Fibroblast of gingiva (primary cell): ENCODE results near the gene HEXD.
A peak's percentile ranks its signal among the peaks of the same experiment; 100 is the strongest.
"Not testable (repeated sequence)": the region's sequence is repeated elsewhere in the genome, so short reads cannot be mapped to it uniquely, and the experiment has no call there.

ENCODE experiments used
- DNase-seq: peaks from one replicate; pipeline ENCODE4 v3.0.0-alpha.2; 2011; ENCODE audit warnings: low read depth

The HEXD gene

DNA sequence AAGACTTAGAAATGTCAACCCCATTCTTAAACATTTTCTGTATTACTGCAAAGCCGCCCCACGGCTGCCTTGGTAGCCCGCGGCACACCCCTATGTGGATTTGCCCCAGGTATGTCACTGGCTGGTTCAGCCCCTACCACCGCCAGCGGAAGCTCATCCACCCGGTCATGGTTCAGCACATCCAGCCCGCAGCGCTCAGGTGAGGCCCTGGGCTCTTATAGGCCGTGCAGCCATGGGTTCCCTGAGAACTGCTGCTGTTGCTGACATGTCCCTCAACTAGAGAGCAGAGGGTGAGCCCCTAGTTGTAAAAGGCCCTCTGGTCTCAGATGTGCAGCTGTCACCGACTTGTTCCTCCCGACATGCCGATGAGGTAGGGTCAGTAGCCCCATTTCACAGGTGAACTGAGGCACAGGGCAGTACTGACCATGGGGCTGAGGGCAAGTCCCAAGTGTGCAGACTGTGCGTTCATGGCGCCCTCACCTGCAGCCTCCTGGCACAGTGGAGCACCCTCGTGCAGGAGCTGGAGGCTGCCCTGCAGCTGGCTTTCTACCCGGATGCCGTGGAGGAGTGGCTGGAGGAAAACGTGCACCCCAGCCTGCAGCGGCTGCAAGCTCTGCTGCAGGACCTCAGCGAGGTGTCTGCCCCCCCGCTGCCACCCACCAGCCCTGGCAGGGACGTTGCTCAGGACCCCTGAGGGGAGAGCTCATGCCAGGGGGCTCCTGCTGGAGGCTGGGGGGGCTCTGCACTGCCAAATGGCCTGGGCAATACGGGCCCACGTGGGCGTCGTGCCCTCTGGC lies 23.7 kb downstream of the HEXD start:
- no peak for DNase-seq

DNA sequence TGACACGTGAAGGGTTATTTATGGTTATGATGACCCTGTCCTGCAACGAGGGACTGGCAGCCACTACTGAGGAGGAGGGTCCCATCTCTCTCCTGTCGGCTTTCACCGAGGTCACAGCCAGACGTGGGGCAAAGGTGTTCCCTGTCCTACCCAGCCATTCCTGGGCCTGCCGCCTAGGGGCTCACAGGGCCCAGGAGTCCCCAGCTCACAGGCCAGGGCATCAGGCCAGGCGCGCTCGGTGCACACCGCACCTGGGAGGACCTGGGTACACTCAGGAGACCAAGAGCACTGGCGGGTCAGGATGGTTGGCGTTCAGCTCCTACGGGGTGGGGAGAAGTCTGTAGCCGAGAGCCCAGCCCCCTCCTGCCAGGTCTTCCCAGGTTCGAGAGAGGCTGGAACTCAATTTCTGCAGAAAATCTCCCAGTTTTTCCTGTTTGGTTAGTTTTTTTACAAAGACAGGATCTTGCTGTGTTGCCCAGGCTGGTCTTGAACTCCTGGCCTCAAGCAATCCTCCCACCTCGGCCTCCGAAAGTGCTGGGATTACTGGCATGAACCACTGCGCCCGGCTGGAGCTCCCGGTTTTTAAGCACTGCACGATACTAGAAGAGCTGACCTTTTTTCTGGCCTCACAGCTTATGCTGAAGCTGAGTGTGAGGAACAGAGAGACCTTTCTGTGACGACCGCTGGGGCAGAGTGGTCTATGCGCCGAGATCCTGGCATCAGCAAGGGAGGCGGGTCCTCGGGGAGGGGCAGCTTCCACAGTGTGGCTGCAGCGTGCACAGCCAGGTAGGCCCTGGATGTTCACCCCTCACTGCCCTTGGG lies 24.7 kb downstream of the HEXD start:
- no peak for DNase-seq

DNA sequence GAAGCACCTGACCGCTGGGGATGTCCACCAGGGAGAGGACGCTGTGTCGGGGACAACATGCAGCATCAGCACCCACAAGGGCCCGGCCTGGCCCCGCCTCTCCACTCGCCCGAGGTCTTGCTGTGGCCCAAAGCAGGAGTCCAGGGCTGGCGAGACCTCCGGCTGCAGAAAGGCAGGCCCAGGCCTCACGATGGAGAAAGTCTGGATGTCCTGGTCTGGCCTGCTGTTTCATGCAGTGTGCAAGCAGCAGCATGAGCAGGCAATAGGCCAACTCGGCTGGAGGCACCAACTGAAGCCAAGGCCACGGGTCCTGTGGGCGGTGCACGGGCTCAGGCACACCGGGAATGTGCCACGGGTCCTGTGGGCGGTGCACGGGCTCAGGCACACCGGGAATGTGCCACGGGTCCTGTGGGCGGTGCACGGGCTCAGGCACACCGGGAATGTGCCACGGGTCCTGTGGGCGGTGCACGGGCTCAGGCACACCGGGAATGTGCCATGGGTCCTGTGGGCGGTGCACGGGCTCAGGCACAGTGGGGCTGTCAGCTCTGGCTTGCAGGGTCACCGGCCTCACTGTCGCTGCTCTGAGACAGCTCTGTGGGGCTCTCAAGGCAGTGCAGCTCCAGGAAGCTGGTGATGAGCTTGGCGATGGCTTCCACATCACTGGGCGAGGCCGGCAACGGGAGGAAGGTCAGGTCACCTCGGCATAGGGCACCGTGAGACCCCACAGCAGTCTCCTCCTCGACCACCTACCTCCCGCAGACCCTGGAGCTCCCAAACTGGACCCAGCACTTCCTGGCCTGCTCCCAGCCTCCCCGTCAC lies 25.5 kb downstream of the HEXD start:
- peak; percentile 29 for DNase-seq

DNA sequence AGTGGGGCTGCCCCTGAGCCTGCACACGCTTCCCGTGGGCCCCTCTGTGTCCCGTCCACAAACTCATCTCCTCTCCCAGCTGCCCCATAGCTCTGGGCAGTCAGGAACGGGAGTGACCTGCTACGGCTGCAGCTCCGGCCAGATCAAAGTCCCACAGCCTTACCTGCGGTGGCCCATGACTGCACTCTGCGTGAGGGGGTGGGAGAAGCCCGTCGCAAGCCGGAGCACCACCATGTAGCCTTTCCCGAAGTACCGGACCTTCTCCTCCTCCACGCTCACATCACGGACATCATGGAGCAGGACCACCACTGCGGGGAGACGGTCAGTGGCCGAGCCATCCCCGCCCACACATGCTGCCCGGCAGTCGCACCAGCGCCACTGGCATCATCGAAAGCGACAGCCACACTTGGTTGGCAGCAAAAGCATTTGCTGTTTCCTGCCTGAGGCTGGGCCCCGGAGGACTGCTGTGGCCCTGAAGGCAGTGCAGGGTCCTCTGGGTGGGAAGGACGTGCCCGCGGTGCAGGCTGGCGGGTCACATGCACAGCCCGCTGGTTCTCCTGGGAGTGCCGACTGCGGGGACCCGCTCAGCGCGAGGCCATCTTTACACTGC lies 26.2 kb downstream of the HEXD start:
- no peak for DNase-seq

- DNase-seq = no peak
Measured at GRCh38 chr17:82444941-82445521, 26.9 kb downstream of the HEXD start.

DNA sequence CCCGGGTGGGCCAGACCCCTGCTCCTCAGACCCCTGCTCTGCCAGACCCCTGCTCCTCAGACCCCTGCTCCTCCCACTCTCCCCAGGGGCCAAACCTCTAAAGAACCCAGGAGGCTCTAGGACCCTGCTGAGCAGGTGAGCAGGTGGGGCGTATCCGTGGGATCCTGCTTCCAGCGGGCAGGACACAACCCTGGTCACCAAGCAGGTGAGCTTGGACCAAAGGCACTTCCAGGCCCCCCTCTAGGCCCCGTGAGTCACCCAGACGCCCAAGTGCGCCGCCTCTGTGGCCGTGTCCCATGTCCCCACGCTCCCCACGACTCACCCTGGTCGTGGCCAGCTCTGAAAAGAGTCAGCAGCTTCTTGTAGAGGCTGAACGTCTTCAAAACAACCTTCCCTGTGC lies 27.4 kb downstream of the HEXD start:
- DNase-seq = no peak

- DNase-seq = no peak
Measured at GRCh38 chr17:82446124-82446523, 28.0 kb downstream of the HEXD start.

DNA sequence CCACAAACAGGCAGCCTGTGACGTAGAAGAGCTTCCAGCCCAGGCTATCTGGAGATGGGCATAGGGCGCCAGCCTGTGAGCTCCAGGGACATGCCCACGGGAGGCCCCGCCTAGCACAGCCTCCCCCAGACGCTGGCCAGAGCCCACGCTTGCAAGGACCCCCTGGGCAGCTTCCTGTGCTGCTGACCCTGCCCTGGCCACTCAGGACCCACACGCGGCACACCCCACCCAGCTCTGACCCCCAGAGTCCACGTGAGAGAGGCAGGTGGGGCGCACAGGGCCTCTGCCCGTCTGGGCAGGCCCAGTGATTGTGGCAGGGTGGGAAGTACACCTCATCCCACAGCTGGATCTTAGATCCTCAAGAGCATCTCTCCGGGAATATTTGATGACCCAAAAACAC lies 28.5 kb downstream of the HEXD start:
- no peak for DNase-seq

- DNase-seq = no peak
Measured at GRCh38 chr17:82447876-82448275, 29.7 kb downstream of the HEXD start.

DNA sequence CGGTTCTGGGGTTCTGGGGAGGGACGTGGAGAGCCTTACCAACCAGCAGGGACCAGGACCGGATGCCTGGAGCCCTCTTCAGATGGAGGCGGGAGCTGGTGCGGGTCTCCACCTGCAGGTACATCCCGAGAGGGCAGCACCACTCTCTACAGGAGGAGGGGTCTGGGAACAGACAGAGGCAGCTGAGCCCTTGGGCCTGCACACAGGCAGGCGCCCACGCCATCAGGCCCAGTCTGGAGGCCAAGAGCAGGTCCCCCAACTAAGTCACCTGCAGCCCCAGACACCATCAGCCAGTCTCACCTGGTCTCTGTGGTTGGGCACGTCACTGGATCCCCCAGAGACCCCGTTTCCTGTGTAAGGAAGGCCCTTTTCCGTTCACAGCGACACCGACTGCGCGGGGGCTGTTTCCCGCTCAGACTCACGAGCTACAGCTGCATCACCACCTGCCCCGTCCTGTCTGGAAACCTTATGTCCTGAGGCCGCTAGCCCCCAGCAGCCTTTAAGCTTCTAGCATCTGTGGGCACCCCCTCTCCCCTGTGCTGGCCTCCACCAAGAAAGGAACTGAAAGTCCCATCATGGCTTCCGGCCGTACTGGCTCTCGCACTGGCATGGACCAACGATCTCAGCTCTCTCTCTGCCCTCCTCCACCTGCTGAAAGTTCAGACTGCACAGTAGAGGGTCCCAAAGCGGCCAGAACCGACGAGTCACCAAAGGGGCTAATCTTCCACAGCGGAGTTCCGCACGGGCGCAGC lies 31.2 kb downstream of the HEXD start:
- no peak for DNase-seq

DNA sequence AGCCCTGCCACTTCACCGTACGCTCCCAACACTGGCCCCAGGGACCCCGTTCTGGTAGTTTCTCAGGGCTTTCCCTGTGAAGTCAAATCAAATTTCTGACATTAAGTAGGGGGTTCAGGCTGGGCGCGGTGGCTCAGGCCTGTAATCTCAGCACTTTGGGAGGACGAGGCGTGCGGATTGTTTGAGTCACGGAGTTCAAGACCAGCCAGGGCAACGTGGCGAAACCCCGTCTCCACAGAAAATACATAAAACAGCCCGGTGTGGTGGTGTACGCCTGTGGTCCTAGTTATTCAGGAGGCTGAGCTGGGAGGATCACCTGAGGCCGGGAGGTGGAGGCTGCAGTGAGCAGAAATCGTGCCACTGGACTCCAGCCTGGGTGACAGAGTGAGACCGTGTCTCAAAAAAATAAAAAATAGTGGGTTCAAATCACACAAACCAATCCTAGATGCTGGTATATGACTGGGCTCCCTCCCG lies 31.8 kb downstream of the HEXD start:
- DNase-seq = no peak

DNA sequence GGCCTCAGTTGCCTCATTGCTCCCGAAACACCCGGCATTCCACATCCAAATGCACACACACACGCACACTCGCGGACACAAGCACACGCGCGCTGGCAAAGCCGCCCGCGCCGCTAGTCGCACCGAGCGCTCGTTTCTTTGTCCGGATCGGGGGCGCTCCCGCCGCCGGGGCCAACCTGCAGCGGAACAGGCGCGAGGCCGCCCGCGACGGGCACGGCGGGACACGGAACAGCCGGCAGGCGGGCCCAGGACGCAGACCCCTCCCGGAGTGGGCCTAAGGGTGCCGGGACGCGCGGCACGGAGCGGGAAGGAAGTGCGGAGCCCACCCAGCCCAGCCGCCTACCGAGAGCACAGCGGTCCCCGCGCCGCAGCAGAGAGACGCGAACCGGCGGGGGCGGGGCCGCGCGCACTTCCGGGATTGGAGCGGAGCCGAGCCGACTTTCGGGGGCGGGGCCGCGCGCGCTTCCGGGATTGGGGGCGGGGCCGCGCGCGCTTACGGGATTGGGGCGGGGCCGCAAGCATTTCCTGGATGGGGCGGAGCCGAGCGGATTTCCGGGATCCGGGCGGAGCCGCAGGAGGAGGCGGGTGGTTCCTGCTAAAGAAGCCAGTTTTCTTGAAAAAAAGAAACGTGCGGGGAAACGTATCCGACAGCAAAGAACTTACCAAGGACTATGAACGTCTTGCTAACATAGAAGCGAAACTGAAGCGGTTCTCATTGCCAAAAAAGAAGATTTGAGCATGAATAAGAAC lies 32.4 kb downstream of the HEXD start, which contains the start of gene CYBC1:
Gene CYBC1, minus strand, starts transcription at position 396 of the 750 bp plus-strand sequence. CDS start 1,498 bp downstream, outside the sequence.
- peak; percentile 95 for DNase-seq

DNA sequence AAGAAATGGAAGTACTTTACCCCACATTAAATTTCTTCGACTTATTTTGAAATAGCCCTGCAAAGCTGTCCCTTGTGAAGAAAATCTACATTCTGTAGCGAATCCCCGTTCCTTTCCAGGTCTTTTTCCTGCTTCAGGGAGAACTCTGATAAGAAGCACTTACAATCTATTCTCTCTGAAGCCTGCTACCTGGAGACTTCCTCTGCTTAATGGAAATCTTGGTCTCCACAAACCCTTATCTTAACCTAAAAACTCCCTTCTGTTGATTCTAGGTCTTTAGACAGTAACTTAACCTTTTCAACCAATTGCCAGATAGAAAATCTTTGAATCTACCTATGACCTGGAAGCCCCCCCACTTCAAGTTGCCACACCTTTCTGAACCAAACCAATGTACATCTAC lies 34.0 kb downstream of the HEXD start:
- DNase-seq = no peak

DNA sequence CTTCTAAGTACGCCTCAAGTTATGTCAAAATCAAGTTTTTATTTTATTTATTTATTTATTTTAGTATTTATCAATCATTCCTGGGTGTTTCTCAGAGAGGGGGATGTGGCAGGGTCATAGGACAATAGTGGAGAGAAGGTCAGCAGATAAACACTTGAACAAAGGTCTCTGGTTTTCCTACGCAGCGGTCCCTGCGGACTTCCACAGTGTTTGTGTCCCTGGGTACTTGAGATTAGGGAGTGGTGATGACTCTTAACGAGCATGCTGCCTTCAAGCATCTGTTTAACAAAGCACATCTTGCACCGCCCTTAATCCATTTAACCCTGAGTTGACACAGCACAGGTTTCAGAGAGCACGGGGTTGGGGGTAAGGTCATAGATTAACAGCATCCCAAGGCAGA lies 35.0 kb downstream of the HEXD start:
- not testable (repeated sequence) for DNase-seq

DNA sequence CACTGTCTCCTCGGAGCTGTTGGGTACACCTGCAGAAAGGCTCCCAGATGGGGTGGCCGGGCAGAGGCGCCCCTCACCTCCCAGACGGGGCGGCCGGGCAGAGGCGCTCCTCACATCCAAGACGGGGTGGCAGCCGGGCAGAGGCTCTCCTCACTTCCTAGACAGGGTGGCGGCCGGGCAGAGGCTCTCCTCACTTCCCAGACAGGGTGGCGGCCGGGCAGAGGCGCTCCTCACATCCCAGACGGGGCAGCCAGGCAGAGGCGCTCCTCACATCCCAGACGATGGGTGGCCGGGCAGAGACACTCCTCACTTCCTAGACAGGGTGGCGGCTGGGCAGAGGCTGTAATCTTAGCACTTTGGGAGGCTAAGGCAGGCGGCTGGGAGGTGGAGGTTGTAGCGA lies 35.6 kb downstream of the HEXD start:
- not testable (repeated sequence) for DNase-seq

DNA sequence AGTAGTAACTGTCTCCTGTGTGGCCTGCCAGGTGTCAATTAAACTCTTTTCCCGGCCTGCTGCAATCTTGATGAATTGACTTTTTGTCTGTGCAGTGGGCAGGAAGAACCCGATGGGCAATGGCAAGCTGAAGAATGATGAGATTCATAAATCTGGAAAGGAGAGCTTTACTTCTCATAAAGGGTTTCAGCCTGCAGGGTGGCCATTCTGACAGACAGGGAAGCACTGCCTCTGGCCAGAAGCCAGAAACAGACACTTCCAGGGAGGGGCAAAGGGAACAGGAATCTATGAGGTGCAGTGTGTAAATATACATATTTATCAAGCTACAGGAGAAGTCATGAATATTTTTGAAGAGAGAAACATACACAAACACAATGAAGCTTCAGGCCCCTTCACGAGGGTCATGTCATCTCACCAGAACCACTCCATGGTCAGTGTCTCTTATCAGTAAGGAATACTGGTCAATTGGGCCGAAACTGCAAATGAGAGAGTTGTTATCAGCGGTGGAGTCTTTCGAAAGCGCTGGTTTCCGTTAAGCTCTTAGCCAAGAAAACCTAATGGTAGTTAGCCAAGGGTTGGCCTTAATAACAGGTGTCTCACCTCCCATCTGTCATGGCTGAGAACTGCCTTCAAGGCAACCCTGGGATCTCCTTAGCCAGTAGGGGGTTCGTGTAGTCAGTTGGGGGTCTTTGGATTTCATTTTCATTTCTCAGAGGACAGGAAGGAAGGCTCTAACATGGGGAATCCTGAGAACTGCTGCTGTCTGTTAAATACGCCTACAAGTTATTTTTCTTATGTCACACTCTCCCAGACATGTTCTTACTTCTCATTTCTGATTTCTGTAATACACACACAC lies 39.2 kb downstream of the HEXD start:
- DNase-seq = no peak

- DNase-seq = no peak
Measured at GRCh38 chr17:82457929-82458178, 39.7 kb downstream of the HEXD start.

GRCh38 chr17:82458179-82458884 lies 40.2 kb downstream of the HEXD start, which contains the start of gene NARF:
NARF (plus strand) TSS chr17:82458741; CDS start chr17:82458804, 63 bp downstream.
- peak; percentile 99 for DNase-seq
